HG03139 (cell line): Measurements from ENCODE around the gene KDM4C.
A peak's percentile ranks its signal among the peaks of the same experiment; 100 is the strongest.
"Not testable (repeated sequence)": the region's sequence is repeated elsewhere in the genome, so short reads cannot be mapped to it uniquely, and the experiment has no call there.

Experiments used
- ATAC-seq: cut with Tn5 transposase; IDR thresholded peaks from one replicate; pipeline ENCODE4 v1.9.1; 2021; ENCODE audit not compliant: unreplicated experiment

Gene KDM4C

DNA sequence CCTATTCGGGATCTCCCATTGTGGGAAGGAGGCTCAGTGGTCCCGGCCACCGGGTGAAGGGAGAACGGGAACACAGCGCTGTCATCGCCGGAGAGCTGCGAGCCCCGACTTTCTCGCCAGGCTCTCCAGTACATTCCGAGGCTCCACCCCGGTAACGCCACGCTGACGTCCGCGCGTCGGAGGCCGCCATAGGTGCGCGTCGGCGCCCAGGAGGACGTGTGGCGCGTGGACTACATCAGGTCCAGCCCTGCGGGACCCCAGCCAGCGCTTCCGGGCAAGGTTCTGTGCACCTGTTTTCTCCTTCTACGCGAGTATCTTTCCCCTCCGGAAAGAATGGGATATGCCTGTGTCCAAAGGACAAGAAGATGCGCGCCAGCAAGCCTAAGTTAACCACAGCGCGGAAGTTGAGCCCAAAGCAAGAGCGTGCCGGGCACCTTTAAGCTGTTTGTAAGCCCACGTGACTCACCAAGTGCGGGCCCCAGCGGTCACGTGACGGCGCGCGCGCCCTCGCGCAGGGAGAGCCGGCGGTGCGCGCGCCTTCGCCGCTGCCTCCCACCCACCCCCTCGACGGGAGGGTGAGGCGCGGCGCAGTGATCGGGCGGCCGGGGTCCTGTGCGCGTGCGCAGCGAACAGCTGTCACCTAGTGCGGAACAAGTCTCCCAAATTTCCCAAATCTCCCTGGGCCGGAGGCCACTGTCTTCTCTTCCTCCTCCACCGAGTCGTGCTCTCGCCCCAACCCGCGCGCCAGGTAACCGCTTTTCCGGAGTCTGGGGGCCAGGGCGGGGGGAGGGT, at the start of gene KDM4C:
Gene KDM4C, plus strand, starts transcription at position 518 of the 792 bp plus-strand sequence. CDS start 35,016 bp downstream, outside the sequence.
- peak; percentile 69 for ATAC-seq

- no peak for ATAC-seq
Observed at GRCh38 chr9:6708732-6709131, 49.0 kb upstream of the KDM4C start.

GRCh38 chr9:6711403-6711802, 46.4 kb upstream of the KDM4C start:
- no peak for ATAC-seq

DNA sequence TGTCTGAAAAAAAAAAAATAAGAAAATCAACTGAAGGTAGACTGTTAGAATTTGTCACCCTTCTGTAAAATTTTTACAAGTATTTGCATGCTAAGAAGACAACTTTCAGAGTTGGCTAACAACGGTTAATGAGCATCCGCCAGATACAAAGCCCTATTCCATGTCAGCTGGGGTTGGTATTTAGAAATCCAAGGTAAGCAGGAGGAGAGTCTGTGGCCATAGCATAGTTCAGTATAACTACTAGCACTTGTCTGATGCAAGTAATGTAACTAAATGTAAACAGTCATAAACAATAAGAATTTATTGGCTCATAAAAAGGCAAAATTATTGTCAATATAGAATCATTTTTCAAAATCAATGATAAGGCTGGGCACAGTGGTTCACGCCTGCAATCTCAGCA, 45.7 kb upstream of the KDM4C start:
- no peak for ATAC-seq

GRCh38 chr9:6714176-6714575, 43.6 kb upstream of the KDM4C start:
- no peak for ATAC-seq

DNA sequence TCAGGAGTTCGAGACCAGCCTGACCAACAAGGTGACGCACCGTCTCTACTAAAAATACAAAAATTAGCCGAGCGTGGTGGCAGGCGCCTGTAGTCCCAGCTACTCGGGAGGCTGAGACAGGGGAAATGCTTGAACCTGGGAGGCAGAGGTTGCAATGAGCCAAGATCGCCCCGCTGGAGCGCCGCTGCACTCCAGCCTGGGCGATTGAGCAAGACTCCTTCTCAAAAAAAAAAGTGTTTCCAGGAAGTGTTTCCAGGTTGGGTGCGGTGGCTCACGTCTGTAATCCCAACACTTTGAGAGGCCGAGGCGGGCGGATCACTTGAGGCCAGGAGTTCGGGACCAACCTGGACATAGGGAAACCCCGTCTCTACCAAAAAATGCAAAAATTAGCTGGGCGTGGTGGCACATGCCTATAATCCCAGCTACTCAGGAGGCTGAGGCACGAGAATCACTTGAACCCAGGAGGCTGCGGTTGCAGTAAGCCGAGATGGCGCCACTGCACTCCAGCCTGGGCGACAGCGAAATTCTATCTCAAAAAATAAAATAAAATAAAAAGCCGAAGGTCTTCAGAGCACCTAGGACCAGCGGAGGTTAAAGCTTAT, 42.5 kb upstream of the KDM4C start:
- ATAC-seq, result not testable (repeated sequence)

DNA sequence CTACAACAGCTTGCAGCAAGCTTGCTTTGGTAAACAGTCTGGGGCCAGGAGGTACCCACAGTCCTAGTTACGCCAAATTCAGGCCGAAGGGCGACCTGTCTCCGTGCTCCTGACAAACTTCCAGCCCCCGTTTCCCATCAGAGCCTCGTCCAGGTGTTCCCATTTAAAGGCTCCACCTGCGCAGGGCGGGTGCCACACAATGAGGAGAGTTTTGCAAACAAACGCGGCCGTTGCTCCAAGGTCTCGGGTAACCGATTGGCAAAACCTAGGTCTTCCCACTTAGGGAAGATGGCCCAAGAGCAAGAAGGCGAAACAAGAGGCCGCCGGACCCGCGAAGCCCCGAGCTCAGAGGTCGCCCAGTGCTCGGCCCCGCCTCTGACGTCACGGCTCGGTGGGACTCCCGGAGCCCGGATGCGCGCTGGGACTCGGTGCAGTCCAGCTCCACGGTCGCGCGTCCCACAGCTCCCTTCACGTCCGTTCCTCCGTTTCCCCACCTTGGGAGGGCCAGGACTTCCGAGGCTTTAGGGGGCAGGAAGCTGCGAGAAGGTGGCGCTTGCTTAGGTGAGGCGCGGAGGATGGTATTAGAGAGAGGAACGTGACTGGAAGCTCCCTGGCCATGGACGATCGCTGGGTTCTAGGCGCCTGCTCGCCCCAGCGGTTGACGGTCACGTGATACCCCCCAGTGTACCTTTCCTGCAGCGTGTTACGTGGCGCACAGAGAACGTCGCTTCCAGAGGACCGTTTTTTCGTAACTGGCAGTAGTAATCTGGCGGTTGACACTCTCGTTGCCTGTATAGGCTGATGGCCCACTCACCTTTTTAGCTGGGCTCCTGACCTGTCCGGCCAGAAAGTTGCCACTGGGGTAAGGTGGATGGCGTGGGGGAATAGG, 41.8 kb upstream of the KDM4C start:
- peak; percentile 71 for ATAC-seq

DNA sequence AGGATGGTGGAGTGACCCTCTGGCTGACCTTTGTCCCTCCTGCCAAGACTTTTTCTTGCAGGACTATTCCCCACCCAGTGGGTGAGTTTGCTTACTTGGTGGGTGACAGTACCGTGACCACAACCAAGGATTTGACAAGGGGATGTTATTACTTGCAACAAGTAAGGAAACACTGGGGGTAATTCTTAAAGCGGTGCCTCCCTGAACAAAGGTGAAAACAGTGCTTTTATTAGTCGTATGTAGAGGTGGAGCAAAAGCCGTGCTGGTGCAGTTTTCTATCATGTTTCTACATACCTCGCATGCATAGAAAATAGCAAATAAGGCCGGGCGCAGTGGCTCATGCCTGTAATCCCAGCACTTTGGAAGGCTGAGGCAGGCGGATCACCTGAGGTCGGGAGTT, 41.0 kb upstream of the KDM4C start:
- no peak for ATAC-seq

- ATAC-seq, result no peak
Observed at GRCh38 chr9:6723881-6724420, 33.8 kb upstream of the KDM4C start.

DNA sequence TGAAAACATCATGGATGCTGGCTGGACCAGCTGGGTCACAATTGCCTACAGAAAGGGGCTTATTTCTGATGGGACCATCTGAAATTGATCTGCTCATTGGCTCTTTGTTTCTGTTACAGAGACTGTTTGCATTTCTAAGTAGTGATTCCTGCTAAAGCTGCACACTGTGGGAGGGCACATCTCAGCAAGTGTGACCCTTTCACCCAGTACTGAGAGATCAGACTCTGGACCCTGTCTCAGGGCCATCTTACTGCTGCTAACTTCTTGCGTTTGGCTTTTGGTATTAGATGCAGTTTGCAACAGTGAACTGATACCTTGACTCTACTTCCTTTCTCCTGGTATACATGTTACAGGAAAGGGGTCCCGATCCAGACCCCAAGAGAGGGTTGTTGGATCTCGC, 24.5 kb upstream of the KDM4C start:
- no peak for ATAC-seq

GRCh38 chr9:6733831-6734230, 23.9 kb upstream of the KDM4C start:
- no peak for ATAC-seq

- no peak for ATAC-seq
Observed at GRCh38 chr9:6735422-6735821, 22.4 kb upstream of the KDM4C start.

GRCh38 chr9:6739218-6739617, 18.6 kb upstream of the KDM4C start:
- ATAC-seq, result no peak

- not testable (repeated sequence) for ATAC-seq
Observed at GRCh38 chr9:6748861-6749260, 8.9 kb upstream of the KDM4C start.

GRCh38 chr9:6754861-6755260, 2.9 kb upstream of the KDM4C start:
- not testable (repeated sequence) for ATAC-seq

GRCh38 chr9:6757132-6757455, 679 bp upstream of the KDM4C start:
- ATAC-seq, result peak; percentile 29

GRCh38 chr9:6758248-6758497, 400 bp downstream of the KDM4C start:
- peak; percentile 6 for ATAC-seq

DNA sequence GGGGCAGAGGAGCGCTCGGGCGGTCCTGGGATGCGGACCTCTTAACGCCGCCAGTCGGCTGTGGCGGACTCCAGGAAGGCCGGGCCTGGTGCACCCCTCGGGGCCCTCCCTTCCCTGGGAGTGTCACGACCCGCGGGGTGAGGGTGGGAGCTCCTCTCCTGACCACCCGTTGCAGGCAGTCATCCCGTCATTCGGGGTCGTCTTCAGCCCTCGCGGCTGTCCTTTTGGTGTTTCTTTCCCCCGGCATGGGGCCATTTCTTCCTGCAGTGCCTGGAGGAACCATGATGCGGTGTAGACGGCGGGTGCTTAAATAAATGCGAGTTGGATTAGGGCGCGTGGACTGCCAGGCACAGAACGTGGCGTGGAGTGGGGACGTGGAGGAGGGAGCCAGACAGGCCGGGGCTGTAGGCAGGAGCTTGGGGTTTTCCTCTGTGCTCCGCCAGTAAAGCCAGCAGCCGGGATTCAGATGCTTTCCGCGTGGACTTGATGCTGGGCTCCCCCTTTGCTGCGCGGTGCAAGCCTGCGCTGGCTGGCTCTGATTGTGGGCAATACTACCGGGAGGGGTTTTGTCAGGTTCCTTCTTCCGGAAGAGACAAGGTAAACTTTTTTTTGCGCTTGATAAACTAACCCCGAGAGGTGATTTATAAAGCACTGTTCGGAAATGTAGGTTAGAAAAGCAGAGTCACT, 868 bp downstream of the KDM4C start:
- peak; percentile 22 for ATAC-seq

GRCh38 chr9:6759185-6759977, 1.6 kb downstream of the KDM4C start:
- ATAC-seq, result peak; percentile 12

DNA sequence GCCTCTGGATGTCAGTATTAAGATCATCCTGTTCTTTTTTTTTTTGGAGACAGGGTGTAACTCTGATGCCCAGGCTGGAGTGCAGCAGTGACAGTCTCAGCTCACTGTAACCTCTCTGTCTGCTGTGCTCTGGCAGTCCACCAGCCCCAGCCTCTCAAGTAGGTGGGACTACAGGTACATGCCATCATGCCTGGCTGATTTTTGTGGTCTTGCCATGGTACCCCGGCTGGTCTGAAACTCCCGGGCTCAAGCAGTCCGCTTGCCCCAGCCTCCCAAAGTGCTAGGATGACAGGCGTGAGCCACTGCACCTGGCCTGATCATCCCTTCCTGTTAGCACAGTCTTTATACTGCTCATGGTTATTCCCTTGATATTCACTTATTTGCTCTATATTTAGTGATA, 3.5 kb downstream of the KDM4C start:
- ATAC-seq, result no peak
